ENCODE measurements around the gene NANOS1.

Gene NANOS1

DNA sequence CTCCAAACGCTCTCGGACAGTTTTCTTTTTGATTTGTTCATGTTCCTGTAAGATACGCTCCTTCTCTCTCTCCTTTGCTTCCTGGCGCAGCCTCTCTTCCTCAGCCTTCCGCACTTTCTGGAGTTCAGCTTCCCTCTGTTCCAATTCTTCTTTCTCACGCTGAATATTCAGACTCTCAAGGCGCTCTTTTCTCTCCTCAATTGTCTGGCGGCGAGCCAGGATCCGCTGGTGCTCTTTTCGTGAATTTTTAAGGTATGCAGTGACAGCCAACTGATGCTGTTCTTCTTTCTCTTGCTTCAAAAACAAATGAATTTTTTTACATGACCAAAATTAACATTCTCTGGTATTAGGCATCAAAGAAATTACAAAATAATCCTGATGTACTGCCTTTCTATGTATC is 28.5 kb downstream of the NANOS1 start:
- DNase-seq (ENCODE audit: low spot score): no peak

DNA sequence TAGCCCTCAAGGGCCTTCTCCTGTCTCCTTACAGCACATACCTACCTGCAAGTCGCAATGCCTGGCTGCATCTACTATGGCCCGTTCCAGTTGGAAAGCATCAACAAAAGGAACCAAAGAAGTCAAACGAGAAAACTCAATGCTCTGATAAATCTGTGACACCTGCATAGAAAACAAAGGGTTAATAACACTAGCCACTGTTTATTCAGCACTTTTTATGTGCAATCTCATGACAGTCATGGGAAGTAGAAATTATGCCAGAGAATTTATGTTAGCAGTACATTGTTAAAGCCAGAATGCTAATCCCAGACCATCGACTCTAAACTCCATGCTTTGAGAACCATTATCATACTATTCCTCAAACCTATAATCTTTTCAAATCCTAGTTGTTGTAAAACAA is 30.0 kb downstream of the NANOS1 start:
- no peak for DNase-seq (ENCODE audit: low spot score)

DNA sequence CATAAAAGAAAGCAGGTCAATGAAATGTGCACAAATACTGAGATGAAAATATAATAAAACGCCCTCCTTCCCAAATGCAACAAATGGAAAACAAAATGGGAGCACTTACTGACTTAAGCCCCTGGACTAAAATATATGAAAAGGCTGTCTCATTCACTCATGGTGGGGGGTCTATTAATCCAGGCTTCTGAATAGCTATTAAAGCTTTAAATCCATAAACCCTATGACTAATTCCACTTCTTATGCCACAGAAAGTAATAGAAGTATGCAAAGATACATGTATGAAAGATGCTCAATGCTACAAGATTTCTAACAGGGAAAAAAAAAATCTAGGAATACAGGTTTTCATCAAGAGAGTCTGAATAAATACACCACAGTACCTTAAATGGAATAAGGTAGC is 30.6 kb downstream of the NANOS1 start:
- no peak for DNase-seq (ENCODE audit: low spot score)

DNA sequence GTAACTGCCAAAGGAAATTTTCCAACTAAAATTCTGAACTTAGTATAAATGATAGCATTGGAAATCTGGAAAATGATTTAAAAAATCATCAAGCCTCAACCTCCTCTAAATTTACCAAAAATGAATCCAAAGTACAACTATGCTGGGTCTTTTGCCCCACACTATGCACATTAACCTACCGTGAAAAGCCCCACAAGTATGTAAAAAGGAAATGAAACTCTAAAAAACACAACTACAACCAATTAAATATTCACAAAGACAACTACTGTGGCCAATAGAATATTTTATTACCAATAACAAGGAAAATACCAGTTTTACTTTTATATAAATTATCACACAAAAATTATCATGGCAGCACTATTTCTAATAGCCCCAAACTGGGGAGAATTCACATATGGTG is 31.8 kb downstream of the NANOS1 start:
- no peak for DNase-seq (ENCODE audit: low spot score)

DNA sequence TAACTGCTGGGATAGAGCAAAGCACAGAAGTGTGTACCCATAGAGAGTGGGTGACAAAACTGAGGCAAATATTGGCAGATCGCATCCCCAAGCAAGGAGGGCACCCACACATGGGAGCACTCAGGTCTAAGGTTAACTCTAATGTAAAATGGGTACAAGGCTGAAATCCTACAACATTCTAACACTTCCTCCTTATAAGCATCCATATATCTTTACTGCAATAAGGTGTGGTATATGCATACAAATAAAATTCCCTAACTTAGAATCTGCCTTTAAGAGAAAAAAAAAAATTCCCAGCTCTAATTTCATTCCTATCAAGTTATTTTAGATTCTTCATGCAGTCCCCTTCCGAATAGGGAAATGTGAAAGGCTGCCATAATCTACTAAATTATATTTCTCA is 32.4 kb downstream of the NANOS1 start:
- DNase-seq (ENCODE audit: low spot score): no peak

DNA sequence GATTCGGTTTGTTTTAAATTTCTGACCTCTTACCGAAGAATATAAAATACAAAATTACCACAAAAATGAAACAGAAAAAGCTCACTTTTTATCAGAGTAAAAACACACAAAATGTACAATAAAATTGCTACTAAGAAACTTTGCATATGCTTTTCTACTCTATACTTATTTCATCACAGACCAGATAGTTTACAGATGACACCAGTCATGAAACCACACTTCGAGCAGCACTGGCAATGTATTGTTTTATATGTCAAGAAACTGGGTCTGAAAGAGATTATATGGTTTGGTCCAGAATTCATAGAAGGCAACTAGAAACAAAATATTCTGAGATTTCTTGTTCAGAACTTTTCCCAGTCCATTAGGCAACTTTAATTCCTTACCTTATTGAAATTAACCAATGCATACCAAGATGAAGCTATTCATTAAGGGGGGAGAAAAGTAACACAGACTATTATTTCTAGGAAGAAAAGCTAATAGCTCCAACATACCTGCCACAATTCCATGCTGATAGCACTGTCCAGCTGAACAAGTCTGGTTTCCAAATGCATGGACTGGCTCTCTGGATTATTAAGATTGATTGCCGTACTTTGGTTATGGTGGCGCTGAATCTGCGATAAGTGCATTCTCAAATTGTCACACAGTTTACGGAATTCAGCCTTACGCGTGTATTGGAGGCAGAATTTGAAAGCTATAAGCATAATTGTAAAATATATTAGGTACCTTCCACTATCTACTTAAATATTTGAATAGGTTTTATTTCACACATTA is 41.1 kb downstream of the NANOS1 start:
- DNase-seq (ENCODE audit: low spot score): no peak

DNA sequence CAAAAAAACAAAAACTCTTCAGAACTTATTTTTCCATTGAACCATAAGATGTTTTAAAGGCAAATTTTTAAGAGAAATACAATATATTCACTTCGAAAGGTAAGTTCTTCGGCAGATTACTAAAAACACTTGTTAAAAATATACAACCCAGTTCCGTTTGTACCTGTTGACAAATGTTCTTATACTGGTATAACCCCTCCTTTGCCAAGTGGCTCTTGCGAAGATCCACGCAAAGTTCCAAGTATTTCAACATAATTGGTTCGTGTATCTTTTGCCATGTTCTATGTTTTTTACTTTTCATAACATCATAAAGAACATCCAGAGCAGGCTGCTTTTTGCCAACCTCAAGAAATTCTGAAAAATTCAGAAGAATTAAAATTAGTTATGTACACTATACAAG is 44.1 kb downstream of the NANOS1 start:
- DNase-seq (ENCODE audit: low spot score): no peak

DNA sequence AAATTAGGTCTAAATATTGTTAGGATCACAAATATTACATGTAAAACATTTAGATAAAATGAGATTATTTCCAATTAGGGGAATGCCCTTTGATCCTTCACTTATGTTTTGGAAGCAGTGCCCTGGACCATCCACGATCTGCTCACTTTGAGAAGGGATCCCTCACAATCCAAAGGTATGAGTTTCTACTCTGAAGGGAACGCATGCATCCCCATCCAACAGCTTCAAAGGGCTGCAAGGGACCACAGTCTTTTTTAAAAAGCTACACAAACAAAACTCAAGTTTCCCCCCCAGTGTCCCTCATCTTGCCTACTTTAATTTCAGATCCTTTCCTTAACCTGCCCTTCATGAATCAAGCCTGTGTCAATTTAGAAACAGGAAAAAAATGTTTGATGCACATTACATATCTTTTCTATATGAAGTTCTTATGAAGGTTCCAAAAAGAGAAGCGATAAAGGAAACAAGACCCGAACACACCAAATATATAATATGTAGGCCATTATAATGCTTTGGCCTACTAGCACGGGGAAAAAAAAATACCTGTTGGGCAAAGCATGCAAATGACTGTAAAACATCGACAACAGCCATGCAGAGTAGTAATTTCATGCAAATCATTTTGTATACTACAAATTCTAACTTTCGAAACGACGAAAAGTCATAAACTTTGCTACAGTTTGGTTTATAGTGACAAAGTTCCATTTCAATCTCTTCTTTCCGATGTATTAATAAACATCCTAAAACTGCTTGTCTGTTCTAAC is 49.1 kb downstream of the NANOS1 start:
- no peak for DNase-seq (ENCODE audit: low spot score)

DNA sequence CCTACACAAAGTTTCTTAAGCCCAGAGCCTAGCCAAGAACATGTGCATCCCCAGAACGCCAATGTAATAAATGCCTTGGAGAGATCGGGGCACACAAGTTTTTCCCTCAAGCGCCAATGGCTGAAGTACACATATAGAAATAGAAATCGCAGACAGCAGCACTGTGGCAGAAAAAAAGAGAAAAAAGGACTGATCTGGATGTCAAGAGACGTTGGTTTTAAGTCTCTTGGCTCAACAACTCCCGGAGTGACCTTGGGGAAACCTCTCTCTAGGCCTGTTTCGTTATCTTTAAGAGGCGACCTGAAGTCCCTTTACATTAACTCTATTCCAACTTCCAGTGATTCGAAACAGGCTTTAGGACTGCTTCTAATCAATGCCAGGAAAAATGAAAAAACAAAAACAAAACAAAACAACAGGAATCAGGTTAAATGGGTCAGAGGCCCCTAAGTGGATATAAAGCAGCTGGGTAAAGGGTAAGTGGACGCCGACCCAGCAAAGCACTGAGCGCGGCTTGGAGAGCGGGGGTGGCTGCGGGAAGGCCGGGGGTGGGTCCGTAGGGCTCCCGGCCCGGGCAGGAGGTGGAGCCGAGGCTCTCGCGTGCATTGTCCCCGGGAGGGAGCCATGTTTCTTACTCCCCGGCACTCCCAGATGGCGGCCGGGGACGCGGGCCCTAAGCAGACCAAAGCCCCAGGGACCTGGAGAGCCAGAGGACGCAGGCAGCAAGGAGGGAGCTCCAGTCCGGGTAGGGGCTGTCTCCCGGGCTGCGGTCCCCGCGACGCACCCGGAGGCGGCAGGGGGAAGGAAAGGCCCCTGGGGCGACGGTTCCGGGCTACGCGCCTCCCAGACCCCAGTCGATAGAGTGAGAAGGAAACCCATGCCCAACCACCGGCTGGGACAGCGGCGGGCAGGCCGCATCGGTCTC is 50.3 kb downstream of the NANOS1 start:
- DNase-seq (ENCODE audit: low spot score): peak; percentile 52

DNA sequence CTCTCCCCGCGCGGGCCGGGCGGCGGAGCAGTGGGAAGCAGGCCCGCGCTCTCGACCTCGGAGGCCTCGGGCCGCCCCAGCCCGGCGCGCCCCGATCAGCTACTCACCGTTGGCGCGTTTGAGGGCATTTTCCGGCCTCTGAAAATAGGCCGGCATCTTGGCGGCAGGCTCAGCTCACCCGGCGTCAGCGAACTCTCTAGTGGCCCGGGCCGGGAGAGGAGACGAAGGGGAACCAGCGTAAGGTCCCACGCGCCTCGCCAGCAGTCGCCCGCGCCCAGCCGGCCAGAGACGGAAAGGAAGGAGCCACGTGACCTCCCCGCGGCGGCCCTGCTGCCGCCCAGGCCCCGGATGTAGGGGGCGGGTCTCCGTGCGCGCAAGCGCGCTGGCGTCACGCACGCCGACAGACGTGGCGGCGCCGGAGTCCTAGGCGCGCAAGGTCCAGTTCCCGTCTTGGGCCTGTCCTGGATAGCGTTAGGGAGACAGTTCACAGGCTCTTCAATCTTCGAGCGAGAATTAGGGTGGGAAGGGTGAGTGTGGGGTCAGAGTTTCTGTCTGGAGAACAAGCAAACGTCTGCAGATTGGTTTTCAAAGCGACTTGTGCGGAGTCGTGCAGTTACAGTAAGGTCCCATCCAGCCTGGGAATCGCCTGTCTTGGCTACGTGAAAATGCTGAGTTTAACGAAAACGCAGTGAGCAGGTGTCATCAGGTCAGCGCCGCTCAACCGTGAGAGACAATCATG is 51.2 kb downstream of the NANOS1 start, which contains the start of gene EIF3A:
Gene EIF3A (minus strand): TSS at position 297 of the 739 bp plus-strand sequence. CDS start 141 bp downstream, at position 156.
- DNase-seq (ENCODE audit: low spot score): peak; percentile 92

Small RNA genes lying within 50 kb of the gene (small RNA-seq; reads per million reads assigned to genes)
- gene RF00413: 0 reads per million in 2 experiments
- 0.09 to 0.18 reads per million in 2 experiments for gene SNORA19

All from SK-N-DZ (cell line).